ENCODE data around the gene TMOD4.

DNA sequence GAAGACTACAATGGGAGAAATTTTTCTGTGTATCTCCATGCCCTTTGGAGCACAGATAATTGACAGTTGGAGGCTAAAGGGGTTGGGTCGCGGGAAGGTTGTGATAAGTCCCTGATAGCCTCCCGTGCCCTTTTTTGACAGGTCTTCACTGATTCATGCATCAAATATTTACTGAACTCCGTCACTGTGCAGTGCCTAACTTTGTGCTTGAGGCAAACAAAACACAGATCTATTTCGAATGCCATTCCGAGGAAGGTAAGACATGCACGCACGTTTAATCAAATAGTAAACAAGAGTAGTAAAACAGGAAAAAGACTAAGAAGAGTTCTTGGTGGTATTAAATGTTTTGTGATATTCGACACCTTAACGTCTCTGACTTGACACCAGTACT is 22.1 kb upstream of the TMOD4 start:
- TF ChIP-seq, protein P1, sequence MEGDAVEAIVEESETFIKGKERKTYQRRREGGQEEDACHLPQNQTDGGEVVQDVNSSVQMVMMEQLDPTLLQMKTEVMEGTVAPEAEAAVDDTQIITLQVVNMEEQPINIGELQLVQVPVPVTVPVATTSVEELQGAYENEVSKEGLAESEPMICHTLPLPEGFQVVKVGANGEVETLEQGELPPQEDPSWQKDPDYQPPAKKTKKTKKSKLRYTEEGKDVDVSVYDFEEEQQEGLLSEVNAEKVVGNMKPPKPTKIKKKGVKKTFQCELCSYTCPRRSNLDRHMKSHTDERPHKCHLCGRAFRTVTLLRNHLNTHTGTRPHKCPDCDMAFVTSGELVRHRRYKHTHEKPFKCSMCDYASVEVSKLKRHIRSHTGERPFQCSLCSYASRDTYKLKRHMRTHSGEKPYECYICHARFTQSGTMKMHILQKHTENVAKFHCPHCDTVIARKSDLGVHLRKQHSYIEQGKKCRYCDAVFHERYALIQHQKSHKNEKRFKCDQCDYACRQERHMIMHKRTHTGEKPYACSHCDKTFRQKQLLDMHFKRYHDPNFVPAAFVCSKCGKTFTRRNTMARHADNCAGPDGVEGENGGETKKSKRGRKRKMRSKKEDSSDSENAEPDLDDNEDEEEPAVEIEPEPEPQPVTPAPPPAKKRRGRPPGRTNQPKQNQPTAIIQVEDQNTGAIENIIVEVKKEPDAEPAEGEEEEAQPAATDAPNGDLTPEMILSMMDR (IDR thresholded peaks at IDR 0.05; ENCODE audit: insufficient read depth, low read length, poor library complexity, severe bottlenecking): no peak
- no peak for TF ChIP-seq EZH2phosphoT487 (conservative IDR thresholded peaks at IDR 0.05; ENCODE audit: low read length)
